Neural cell (in vitro differentiated cells): Measurements from ENCODE around the gene EPB41. TPM values are rescaled to one million over a fixed set of nuclear protein-coding genes. Genes with fewer than 3 reads are reported as not detected.
"Not testable (repeated sequence)": the region's sequence is repeated elsewhere in the genome, so short reads cannot be mapped to it uniquely, and the experiment has no call there.

Experiments used
- H2AFZ ChIP-seq: fragments of 200-600, 300-800 bp; sonication (generic), shearing (Covaris generic); 2 replicates; pipeline ENCODE4 v1.6.0; 2014; ENCODE audit warnings: low read depth, mild to moderate bottlenecking, antibody characterized with exemption, low read length, moderate library complexity
- H3F3A ChIP-seq: fragments of 200-600 bp; shearing (Covaris generic); 2 replicates; pipeline ENCODE4 v1.6.1; 2016; ENCODE audit warnings: mild to moderate bottlenecking, moderate library complexity, mixed read lengths, antibody characterized with exemption, low read length; ENCODE audit not compliant: insufficient read depth, poor library complexity, severe bottlenecking
- H3K27ac ChIP-seq: fragments of 200-600, 300-800 bp; sonication (generic), shearing (Covaris generic); 2 replicates; pipeline ENCODE4 v1.5.1; 2014; ENCODE audit warnings: mild to moderate bottlenecking, low read length, moderate library complexity
- H3K27me3 ChIP-seq: fragments of 300-800, 200-600 bp; sonication (generic), shearing (Covaris generic); 2 replicates; pipeline ENCODE4 v1.6.0; 2014; ENCODE audit warnings: mild to moderate bottlenecking, low read depth, low read length, moderate library complexity; ENCODE audit not compliant: insufficient read depth
- H3K36me3 ChIP-seq: fragments of 300-800, 200-600 bp; sonication (generic), shearing (Covaris generic); 2 replicates; pipeline ENCODE4 v1.5.1; 2014; ENCODE audit warnings: mild to moderate bottlenecking, antibody characterized with exemption, low read length, moderate library complexity; ENCODE audit not compliant: insufficient read depth
- H3K4me2 ChIP-seq: fragments of 300-800, 200-600 bp; sonication (generic), shearing (Covaris generic); 2 replicates; pipeline ENCODE4 v1.6.0; 2014; ENCODE audit warnings: mild to moderate bottlenecking, low read length
- H3K4me3 ChIP-seq: fragments of 300-800, 200-600 bp; sonication (generic), shearing (Covaris generic); 2 replicates; pipeline ENCODE4 v1.5.1; 2014; ENCODE audit warnings: mild to moderate bottlenecking, low read length, moderate library complexity
- H3K79me2 ChIP-seq: fragments of 200-600 bp; shearing (Covaris generic); replicated peaks from 2 replicates; pipeline ENCODE4 v1.6.0; 2014; ENCODE audit warnings: mild to moderate bottlenecking, low read length, moderate library complexity; ENCODE audit not compliant: insufficient read depth
- H3K9ac ChIP-seq: fragments of 300-800, 200-600 bp; sonication (generic), shearing (Covaris generic); 2 replicates; pipeline ENCODE4 v1.6.1; 2016; ENCODE audit warnings: mild to moderate bottlenecking, low read length, mixed read lengths
- H3K9me2 ChIP-seq: fragments of 200-600 bp; shearing (Covaris generic); 2 replicates; pipeline ENCODE4 v1.6.1; 2016; ENCODE audit warnings: mild to moderate bottlenecking, low read length, mixed read lengths; ENCODE audit not compliant: insufficient read depth
- H3K9me3 ChIP-seq: fragments of 200-600, 300-800 bp; sonication (generic), shearing (Covaris generic); 2 replicates; pipeline ENCODE4 v1.6.1; 2016; ENCODE audit warnings: mild to moderate bottlenecking, mixed run types, low read length, moderate library complexity, mixed read lengths
- H4K20me1 ChIP-seq: fragments of 200-600 bp; shearing (Covaris generic); 2 replicates; pipeline ENCODE4 v1.6.1; 2016; ENCODE audit warnings: mild to moderate bottlenecking, mixed run types; ENCODE audit not compliant: insufficient read depth
- CTCF ChIP-seq: fragments of 450-650 bp; IDR thresholded peaks from 2 replicates; pipeline ENCODE4 v1.5.1; 2014; ENCODE audit warnings: antibody characterized with exemption, mild to moderate bottlenecking, moderate library complexity; ENCODE audit not compliant: poor library complexity, severe bottlenecking
- EP300 ChIP-seq: fragments of 450-650 bp; conservative IDR thresholded peaks from 2 replicates; pipeline ENCODE4 v1.6.1; 2014; ENCODE audit warnings: antibody characterized with exemption, mild to moderate bottlenecking, moderate library complexity; ENCODE audit not compliant: poor library complexity, severe bottlenecking
- EZH2 ChIP-seq: fragments of 200-600, 300-800 bp; shearing (Covaris generic), sonication (generic); IDR thresholded peaks from 2 replicates; pipeline ENCODE4 v1.6.1; 2014; ENCODE audit warnings: antibody characterized with exemption, low read length, borderline replicate concordance, mild to moderate bottlenecking; ENCODE audit not compliant: insufficient read depth, poor library complexity, severe bottlenecking
- MXI1 ChIP-seq: fragments of 450-650 bp; conservative IDR thresholded peaks from 2 replicates; pipeline ENCODE4 v1.6.1; 2014; ENCODE audit warnings: antibody characterized with exemption, mild to moderate bottlenecking; ENCODE audit not compliant: poor library complexity, severe bottlenecking
- POLR2AphosphoS5 ChIP-seq: IDR thresholded peaks from 2 replicates; pipeline ENCODE4 v1.6.1; 2012
- RAD21 ChIP-seq: fragments of 450-650 bp; conservative IDR thresholded peaks from 2 replicates; pipeline ENCODE4 v1.6.1; 2014; ENCODE audit warnings: antibody characterized with exemption, mild to moderate bottlenecking, moderate library complexity
- SMC3 ChIP-seq: fragments of 450-650 bp; conservative IDR thresholded peaks from 2 replicates; pipeline ENCODE4 v1.6.1; 2014; ENCODE audit warnings: antibody characterized with exemption, mild to moderate bottlenecking, moderate library complexity; ENCODE audit not compliant: poor library complexity
- TAF1 ChIP-seq: IDR thresholded peaks from 2 replicates; pipeline ENCODE4 v1.6.1; 2012; ENCODE audit warnings: low read depth
- polyA plus RNA-seq: library from polyadenylated mRNA; depleted of rRNA; stranded (reverse); fragments of >200 nt; gene quantifications from 2 replicates; pipeline ENCODE4 v1.2.3, GENCODE V29; 2014
- TF ChIP-seq, protein P1 (sequence below): IDR thresholded peaks from 2 replicates; pipeline ENCODE4 v1.6.1; 2012; ENCODE audit warnings: borderline replicate concordance

EPB41 gene
- polyA plus RNA-seq, 1 donor from 2014 or later = 62.0 TPM

DNA sequence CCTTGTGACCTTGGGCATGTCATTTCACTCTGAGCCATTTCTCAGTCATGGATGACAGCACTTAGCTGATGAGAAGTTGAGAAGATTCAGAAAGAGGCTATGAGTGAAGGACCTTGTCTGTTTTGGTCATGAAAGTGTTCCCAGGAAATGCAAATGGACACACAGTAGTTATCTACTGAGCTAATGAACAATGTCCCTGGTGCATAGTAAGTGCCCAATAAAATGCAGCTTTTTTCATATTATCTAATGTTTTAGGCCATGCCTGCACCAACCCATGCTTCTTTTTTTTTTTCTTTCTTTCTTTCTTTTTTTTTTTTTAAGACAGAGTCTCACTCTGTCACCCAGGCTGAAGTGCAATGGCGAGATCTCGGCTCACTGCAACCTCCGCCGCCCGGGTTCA, 44.4 kb upstream of the EPB41 start:
- Histone ChIP-seq H3K4me3 (no peak overlapping the region), H3K27me3 (no peaks in the 10 kb centered on the region), H3K79me2 (no peaks in the 10 kb centered on the region), H3F3A (no peaks in the 10 kb centered on the region), H3K4me2 (no peak overlapping the region), H2AFZ (no peak overlapping the region), H3K9me3 (no peaks in the 10 kb centered on the region), H3K9ac (no peak overlapping the region), H3K27ac (no peak overlapping the region), H3K36me3 (no peaks in the 10 kb centered on the region), H4K20me1 (no peaks in the 10 kb centered on the region), H3K9me2 (no peaks in the 10 kb centered on the region)
- TF ChIP-seq EZH2 (no peak), EP300 (no peak), CTCF (no peak), RAD21 (no peak), SMC3 (no peak), POLR2AphosphoS5 (no peak), MXI1 (no peak), TAF1 (no peak)
- TF ChIP-seq, protein P1, sequence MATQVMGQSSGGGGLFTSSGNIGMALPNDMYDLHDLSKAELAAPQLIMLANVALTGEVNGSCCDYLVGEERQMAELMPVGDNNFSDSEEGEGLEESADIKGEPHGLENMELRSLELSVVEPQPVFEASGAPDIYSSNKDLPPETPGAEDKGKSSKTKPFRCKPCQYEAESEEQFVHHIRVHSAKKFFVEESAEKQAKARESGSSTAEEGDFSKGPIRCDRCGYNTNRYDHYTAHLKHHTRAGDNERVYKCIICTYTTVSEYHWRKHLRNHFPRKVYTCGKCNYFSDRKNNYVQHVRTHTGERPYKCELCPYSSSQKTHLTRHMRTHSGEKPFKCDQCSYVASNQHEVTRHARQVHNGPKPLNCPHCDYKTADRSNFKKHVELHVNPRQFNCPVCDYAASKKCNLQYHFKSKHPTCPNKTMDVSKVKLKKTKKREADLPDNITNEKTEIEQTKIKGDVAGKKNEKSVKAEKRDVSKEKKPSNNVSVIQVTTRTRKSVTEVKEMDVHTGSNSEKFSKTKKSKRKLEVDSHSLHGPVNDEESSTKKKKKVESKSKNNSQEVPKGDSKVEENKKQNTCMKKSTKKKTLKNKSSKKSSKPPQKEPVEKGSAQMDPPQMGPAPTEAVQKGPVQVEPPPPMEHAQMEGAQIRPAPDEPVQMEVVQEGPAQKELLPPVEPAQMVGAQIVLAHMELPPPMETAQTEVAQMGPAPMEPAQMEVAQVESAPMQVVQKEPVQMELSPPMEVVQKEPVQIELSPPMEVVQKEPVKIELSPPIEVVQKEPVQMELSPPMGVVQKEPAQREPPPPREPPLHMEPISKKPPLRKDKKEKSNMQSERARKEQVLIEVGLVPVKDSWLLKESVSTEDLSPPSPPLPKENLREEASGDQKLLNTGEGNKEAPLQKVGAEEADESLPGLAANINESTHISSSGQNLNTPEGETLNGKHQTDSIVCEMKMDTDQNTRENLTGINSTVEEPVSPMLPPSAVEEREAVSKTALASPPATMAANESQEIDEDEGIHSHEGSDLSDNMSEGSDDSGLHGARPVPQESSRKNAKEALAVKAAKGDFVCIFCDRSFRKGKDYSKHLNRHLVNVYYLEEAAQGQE = no peak

- Histone ChIP-seq H3K9me2 (no peaks in the 10 kb centered on the region), H3K27ac (no peak overlapping the region), H4K20me1 (no peaks in the 10 kb centered on the region), H3K4me3 (no peak overlapping the region), H3K9me3 (no peaks in the 10 kb centered on the region), H3K27me3 (no peaks in the 10 kb centered on the region), H3F3A (no peaks in the 10 kb centered on the region), H2AFZ (no peak overlapping the region), H3K79me2 (no peaks in the 10 kb centered on the region), H3K4me2 (no peak overlapping the region), H3K9ac (no peak overlapping the region), H3K36me3 (no peaks in the 10 kb centered on the region)
- no peak for TF ChIP-seq CTCF
- TF ChIP-seq, protein P1 = no peak
- no peak for TF ChIP-seq TAF1
Observed at GRCh38 chr1:28871631-28872401, 42.6 kb upstream of the EPB41 start.

DNA sequence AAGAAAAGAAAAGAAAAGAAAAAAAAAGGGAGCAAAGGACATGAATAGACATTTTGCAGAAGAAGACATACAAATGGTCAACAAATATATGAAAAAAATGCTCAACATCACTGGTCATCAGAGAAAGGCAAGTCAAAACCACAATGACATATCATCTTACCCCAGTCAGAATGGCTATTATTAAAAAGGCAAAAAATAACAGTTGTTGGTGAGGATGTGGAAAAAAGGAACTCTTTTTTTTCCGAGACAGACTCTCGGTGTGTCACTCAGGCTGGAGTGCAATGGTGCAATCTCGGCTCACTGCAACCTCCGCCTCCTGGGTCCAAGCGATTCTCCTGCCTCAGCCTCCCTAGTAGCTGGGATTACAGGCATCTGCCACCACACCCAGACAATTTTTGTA, 39.2 kb upstream of the EPB41 start:
- not testable (repeated sequence) for H3K9ac ChIP-seq, H3K4me2 ChIP-seq, H3F3A ChIP-seq, H3K79me2 ChIP-seq, H2AFZ ChIP-seq, H3K9me2 ChIP-seq, H3K27me3 ChIP-seq, H3K4me3 ChIP-seq, H4K20me1 ChIP-seq, H3K27ac ChIP-seq, H3K9me3 ChIP-seq, H3K36me3 ChIP-seq
